ENCODE data around the gene EEFSEC. TPM values are rescaled to one million over a fixed set of nuclear protein-coding genes. Genes with fewer than 3 reads are reported as not detected.
A peak's percentile ranks its signal among the peaks of the same experiment; 100 is the strongest.

Gene EEFSEC
- total and polyA plus RNA-seq, 2 of the 4 experiments (the other 2 are of a cell fraction), result 4.5 to 9.3 TPM

DNA sequence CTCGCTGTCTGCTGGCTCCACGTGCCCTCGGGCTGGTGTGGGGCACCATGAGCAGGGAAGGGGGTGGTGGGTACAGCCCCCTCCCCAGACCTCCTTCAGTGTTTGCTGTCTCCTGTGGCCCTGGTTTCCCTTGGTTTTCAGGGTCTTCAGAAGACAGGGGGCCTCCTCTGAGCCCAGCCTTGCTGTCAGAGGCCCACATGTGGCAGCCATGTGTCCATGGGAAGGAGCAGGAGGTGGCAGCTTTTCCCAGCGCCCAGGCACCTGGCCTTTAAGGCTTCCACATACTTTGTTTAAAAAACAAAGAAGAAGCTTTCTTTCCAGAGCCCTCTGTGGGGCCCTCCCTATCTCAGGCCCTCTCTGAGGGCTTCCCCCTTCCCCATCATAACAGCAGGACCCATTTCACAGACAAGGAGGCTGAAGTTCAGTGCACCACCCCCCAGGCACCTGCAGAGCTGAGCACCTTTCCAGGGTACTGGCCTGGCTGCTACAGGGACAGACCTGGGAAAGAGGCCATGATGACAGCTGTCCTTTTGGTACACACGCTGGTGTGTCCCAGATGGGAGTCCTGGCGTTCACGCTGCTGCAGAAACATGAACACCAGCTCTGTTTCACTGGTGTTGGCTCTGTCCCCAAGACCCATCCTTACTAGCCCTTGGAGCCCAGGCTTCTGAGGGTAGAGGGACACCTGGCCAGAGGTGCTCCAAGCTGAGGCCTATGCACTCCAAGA, 239.7 kb downstream of the EEFSEC start:
- H3K9ac ChIP-seq (ENCODE audit: low read depth, low read length), result no peak overlapping the region
- peak overlapping the region; percentile 46 for H2AK9ac ChIP-seq (replicated peaks; ENCODE audit: low read depth, low read length, poor library complexity)
- H2BK20ac ChIP-seq (ENCODE audit: low read depth, low read length), result no peak overlapping the region
- no peak overlapping the region for H2BK15ac ChIP-seq (ENCODE audit: low read depth, low read length)
- no peaks in the 10 kb centered on the region for H3K36me3 ChIP-seq (ENCODE audit: control insufficient read depth, insufficient read depth, low read length)
- no peak overlapping the region for H4K8ac ChIP-seq (ENCODE audit: low read depth in 2 of 2, low read length in 2 of 2)
- TF ChIP-seq NFE2L2 (IDR thresholded peaks at IDR 0.05; ENCODE audit: low read depth, low read length), result no peak
- TF ChIP-seq CHD1 (IDR thresholded peaks at IDR 0.05; ENCODE audit: low read depth, low read length), result no peak
- TF ChIP-seq, protein P1, sequence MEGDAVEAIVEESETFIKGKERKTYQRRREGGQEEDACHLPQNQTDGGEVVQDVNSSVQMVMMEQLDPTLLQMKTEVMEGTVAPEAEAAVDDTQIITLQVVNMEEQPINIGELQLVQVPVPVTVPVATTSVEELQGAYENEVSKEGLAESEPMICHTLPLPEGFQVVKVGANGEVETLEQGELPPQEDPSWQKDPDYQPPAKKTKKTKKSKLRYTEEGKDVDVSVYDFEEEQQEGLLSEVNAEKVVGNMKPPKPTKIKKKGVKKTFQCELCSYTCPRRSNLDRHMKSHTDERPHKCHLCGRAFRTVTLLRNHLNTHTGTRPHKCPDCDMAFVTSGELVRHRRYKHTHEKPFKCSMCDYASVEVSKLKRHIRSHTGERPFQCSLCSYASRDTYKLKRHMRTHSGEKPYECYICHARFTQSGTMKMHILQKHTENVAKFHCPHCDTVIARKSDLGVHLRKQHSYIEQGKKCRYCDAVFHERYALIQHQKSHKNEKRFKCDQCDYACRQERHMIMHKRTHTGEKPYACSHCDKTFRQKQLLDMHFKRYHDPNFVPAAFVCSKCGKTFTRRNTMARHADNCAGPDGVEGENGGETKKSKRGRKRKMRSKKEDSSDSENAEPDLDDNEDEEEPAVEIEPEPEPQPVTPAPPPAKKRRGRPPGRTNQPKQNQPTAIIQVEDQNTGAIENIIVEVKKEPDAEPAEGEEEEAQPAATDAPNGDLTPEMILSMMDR (conservative IDR thresholded peaks at IDR 0.05; ENCODE audit: low read depth, low read length), result no peak
- TF ChIP-seq MAFK (IDR thresholded peaks at IDR 0.05; ENCODE audit: low read depth, low read length), result no peak
- no peak for TF ChIP-seq RFX5 (IDR thresholded peaks at IDR 0.05; ENCODE audit: low read depth, low read length)
- TF ChIP-seq CEBPB (IDR thresholded peaks at IDR 0.05; ENCODE audit: low read depth, low read length), result no peak
- TF ChIP-seq SMC3 (IDR thresholded peaks at IDR 0.05; ENCODE audit: low read depth, low read length), result no peak
- no peak for TF ChIP-seq BHLHE40 (IDR thresholded peaks at IDR 0.05; ENCODE audit: low read depth, low read length)
- TF ChIP-seq RAD21 (IDR thresholded peaks at IDR 0.05; ENCODE audit: low read length), result no peak
- no peak for TF ChIP-seq MXI1 (IDR thresholded peaks at IDR 0.05; ENCODE audit: borderline replicate concordance, low read depth, low read length)
- no peaks in the 10 kb centered on the region for H3K9me1 ChIP-seq (ENCODE audit: insufficient read depth, low read length)
- POLR2A ChIA-PET (ENCODE audit: unreplicated experiment), result no interaction called here
- no peak overlapping the region for H3K27ac ChIP-seq (ENCODE audit: insufficient read depth, low read length)
- no peak overlapping the region for H4K5ac ChIP-seq (ENCODE audit: low read depth, low read length)
- H3K27me3 ChIP-seq (ENCODE audit: control insufficient read depth, insufficient read depth, low read length), result no peaks in the 10 kb centered on the region
- intact Hi-C loops (cut with micrococcal nuclease) (no loop called here), in situ Hi-C loops (cut with MboI; ENCODE audit: low sequenced_read_pairs) (no loop called here), dilution Hi-C loops (cut with HindIII; ENCODE audit: low sequenced_read_pairs, unreplicated experiment) (no loop called here)
- no peak overlapping the region for H3K23ac ChIP-seq (ENCODE audit: low read depth, low read length)
- H3K56ac ChIP-seq (ENCODE audit: extremely low read depth, insufficient read depth, low read length), result no peak overlapping the region
- H3K79me1 ChIP-seq (ENCODE audit: low read depth in 1 of 2, low read length in 2 of 2), result no peaks in the 10 kb centered on the region
- H3K4me3 ChIP-seq (ENCODE audit: insufficient read depth, low read depth, low read length), result no peak overlapping the region
- no peak for DNase-seq
- H3K14ac ChIP-seq (replicated peaks; ENCODE audit: low read depth, low read length), result no peak overlapping the region
- no peak overlapping the region for H2AFZ ChIP-seq (replicated peaks; ENCODE audit: low read length, poor library complexity)
- H3K9me3 ChIP-seq (ENCODE audit: control insufficient read depth, insufficient read depth, low read length), result no peaks in the 10 kb centered on the region
- BruUV-seq (replicated peaks), result no TSS peak
- no peak overlapping the region for H3K4me2 ChIP-seq (ENCODE audit: low read depth, low read length)
- no peak overlapping the region for H2BK120ac ChIP-seq (ENCODE audit: low read depth, low read length)
- peaks cover 5% of the 10 kb centered on the region; the same call in 1 of the 2 replicates for H3K4me1 ChIP-seq (ENCODE audit: control insufficient read depth, insufficient read depth, low read length)
- no peak for ATAC-seq (ENCODE audit: low read depth)
- CTCF ChIA-PET, result no interaction called here
- peaks cover 4% of the 10 kb centered on the region; the same call in 1 of the 2 replicates for H4K20me1 ChIP-seq (ENCODE audit: insufficient read depth, low read length)
- H2BK5ac ChIP-seq (ENCODE audit: low read depth, low read length, poor library complexity, severe bottlenecking), result no peak overlapping the region
- no peak overlapping the region for H2AK5ac ChIP-seq (ENCODE audit: low read depth, low read length)
- 89% methylated on average over 3 of the region's 7 CpGs; no CpG with 5 or more reads in 1 of the 2 experiments for WGBS, 2 experiments (ENCODE audit: extremely low coverage in 2 of 2, insufficient read length in 1 of 2)
- H3K4ac ChIP-seq (ENCODE audit: low read depth, low read length), result no peak overlapping the region
- H4K91ac ChIP-seq (ENCODE audit: insufficient read depth, low read depth, low read length), result no peak overlapping the region
- H3K18ac ChIP-seq (ENCODE audit: low read depth, low read length), result no peak overlapping the region
